NCI-H1417 (cell line): ENCODE measurements around the gene PXK.
"Not testable (repeated sequence)": the region's sequence is repeated elsewhere in the genome, so short reads cannot be mapped to it uniquely, and the experiment has no call there.

Experiments
- DNase-seq, 3 experiments: peaks; one replicate each; lab custom pipeline; 2025; lab: John Stamatoyannopoulos, UW

Gene PXK

DNA sequence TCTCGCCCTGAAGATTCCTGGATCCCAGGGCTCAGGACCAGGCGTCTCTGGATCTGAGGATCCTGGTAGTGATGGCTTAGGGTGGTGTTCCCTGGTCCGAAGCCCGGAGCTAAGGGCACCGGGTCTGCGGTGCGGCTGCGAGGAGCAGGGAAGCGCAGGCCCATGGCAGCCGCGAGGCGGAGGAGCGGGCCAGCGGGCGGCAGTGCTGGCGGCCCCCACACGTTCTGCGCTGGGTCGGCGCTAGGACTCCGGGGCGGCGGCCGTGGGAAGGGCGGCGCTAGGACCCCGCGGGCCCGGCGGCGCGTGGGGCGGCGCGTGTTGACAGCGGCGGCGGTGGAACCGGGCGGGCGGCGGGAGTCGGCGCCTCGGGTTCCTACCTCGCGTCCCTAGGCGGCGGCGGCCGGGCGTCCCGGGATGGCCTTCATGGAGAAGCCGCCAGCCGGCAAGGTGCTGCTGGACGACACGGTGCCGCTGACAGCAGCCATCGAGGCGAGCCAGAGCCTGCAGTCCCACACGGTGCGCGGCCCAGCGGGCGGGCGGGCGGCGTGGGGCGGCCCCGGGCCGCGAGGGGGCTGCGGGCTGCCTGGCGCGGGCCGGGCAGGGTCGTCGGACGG, at the start of gene PXK:
TSS of gene PXK (plus strand) at position 318 of the 614 bp plus-strand sequence. CDS start at position 415, 97 bp downstream.
- peak; percentile 62 to 71 (median 70) for DNase-seq

- no peak for DNase-seq
Measured at GRCh38 chr3:58285334-58285733, 47.4 kb upstream of the PXK start.

DNA sequence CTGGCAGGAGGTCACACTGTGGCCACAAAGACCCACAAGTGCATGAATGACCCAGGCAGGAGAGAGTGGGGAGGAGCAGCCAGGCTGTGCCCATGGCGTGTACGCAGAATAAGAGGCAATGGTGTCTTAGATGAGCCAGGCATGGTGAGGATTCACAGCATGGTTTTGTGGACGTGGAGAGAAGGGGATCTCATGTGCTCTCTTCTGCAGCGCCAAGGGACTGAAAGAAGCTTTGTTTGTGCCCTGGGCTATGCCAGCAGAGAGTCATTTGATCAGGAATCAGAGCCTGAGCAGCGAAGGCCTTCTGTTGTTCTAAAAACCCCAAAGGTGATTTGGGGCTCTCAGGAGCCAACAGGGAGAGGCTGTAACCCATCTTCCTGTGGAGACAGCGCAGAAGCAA, 45.3 kb upstream of the PXK start:
- no peak for DNase-seq

- no peak for DNase-seq
Measured at GRCh38 chr3:58288011-58288728, 44.5 kb upstream of the PXK start.

- DNase-seq: not testable (repeated sequence)
Measured at GRCh38 chr3:58288964-58289613, 43.6 kb upstream of the PXK start.

- not testable (repeated sequence) for DNase-seq
Measured at GRCh38 chr3:58290446-58290845, 42.2 kb upstream of the PXK start.

GRCh38 chr3:58291671-58292338, 40.9 kb upstream of the PXK start:
- no peak for DNase-seq

DNA sequence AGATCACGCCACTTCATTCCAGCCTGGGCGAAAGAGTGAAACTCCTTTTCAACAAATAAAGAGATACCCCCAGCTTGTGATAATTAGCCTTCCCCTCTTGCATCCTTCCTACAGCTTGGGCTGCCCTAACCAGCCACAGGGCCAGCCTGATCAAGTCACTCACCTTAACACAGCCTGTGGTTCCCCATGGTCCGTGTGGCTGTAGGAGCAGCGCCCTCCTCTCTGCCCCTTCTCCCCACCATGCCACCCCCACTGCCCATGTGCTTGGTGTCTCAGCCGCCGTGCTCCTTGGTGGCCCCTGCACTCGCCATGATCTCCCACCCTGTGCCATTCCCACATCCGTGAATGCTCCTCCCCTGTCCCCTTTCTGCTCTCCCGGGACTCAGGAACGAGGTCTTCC, 39.8 kb upstream of the PXK start:
- no peak for DNase-seq

DNA sequence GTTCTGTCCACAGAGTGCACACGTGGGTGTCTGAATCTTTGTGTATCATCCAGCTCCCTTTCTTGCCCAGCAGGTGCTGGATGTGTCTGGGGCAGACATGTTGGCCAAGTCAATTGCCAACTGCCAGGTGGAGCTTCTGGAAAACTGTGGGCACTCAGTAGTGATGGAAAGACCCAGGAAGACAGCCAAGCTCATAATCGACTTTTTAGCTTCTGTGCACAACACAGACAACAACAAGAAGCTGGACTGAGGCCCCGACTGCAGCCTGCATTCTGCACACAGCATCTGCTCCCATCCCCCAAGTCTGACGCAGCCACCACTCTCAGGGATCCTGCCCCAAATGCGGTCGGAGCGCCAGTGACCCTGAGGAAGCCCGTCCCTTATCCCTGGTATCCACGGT, 39.2 kb upstream of the PXK start:
- DNase-seq: no peak

GRCh38 chr3:58296269-58296668, 36.4 kb upstream of the PXK start:
- DNase-seq: no peak

DNA sequence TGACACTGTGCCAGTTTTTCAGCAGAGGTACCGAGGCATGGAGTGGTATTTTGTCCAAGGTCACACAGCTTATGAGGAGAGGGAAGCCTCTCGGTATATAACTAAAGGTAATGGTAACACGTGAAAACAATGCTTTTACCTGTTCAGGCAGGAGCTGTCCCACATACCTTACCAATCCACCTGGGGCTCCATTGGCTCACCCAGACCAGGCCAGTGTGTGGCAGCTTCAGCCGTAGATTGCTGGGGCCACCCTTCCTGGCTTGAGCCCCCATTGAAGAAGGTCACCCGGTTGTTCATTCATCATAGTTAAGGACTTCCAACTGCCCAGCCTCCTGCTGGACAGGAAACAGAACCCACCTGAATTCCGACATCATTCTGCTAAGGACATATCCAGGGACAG, 35.8 kb upstream of the PXK start:
- no peak for DNase-seq

- DNase-seq: no peak
Measured at GRCh38 chr3:58298190-58298589, 34.5 kb upstream of the PXK start.

GRCh38 chr3:58299075-58299474, 33.6 kb upstream of the PXK start:
- no peak for DNase-seq

DNA sequence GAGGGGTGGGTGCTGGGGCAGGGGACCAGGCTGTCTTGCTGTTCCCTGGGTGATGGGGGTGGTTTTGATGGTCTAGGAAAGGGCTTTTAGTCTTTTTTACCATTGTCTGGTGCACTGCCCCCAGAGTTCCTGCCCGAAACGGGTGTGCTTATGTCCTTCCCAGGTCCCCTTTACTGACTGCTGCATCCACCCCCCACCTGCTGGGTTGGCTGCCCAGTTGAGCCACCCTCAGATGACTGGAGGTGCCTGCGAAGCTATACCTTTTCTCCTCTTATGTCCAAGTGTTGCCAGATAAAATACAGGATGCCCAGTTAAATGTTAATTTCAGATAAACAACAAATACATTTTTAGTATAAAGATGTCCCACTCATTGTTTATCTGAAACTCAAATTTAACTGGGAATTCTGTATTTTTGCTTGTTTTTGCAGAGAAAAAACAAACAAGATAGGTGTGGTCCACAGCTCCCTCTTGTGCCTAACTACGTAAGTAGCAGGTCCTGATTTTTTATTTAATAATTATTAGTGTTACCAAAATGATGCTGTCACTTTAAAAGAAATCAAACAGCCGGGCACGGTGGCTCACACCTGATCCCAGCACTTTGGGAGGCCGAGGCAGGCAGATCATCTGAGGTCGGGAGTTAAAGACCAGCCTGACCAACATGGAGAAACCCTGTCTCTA, 32.7 kb upstream of the PXK start:
- DNase-seq: peak in 1 of 3 experiments; percentile 37

GRCh38 chr3:58305882-58306711, 26.6 kb upstream of the PXK start, which contains the start of the genes HTD2 and RPP14:
Gene HTD2, plus strand, starts transcription at chr3:58306520. Its CDS starts 11,094 bp downstream, at chr3:58317614.
Gene RPP14, plus strand, starts transcription at chr3:58306245. Its CDS starts 4,085 bp downstream, at chr3:58310330.
- DNase-seq: peak; percentile 92 to 95 (median 94)

DNA sequence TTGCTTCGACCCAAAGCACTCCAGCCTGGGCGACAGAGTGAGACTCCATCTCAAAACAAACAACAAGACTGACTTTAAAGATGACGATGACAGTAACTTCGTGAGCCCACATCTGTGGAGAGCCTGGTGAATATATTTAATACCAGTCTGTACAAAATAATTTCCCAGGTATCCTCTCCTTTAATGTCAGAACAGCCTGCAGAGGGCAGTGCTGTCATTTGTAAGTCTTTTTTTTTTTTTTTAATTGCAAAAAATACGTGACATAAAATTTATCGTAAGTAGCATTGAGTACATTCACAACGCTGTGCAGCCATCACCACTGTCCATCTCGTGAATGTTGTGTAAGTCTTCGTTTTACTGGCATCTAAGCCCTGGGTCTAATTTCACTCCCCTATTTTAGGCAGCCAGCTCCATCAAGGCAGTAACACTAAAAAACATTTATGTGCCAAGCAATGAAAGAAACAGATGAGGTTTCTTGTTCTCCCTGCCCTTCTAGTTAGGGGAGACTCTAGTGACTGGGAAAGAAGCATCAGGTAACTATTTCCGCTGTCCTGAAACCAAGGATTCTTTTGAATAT, 25.0 kb upstream of the PXK start:
- peak in 2 of 3 experiments; percentile 1 to 8 for DNase-seq

GRCh38 chr3:58308728-58309127, 24.0 kb upstream of the PXK start:
- no peak for DNase-seq

DNA sequence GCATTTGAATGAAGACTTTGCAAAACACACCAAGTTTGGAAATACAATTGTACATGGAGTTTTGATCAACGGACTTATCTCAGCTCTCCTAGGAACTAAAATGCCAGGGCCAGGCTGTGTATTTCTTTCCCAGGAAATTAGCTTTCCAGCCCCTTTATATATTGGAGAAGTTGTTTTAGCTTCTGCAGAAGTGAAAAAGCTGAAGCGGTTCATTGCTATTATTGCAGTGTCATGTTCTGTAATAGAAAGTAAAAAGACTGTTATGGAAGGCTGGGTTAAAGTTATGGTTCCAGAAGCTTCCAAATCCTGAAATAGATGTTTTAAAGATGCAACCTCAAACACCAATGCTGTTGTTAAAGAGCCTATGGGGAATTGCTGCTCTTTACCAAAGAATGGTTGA, 14.9 kb upstream of the PXK start:
- DNase-seq: no peak

DNA sequence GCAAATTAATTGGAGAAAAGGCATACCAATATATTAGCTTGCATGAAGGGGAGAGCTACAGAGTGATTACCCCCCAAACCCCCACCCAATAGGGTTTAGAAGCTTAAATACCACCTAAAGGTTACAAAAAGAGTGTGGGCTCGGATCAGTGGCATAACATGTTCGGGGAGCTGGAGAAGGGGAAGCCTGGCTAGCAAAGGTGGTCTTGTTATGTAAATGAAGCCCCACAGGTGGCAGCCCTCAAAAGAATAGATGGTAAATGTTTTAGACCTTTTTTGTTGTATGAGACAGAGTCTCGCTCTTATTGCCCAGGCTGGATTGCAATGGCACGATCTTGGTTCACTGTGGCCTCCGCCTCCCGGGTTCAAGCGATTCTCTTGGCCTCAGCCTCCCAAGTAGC, 10.9 kb upstream of the PXK start:
- no peak for DNase-seq

DNA sequence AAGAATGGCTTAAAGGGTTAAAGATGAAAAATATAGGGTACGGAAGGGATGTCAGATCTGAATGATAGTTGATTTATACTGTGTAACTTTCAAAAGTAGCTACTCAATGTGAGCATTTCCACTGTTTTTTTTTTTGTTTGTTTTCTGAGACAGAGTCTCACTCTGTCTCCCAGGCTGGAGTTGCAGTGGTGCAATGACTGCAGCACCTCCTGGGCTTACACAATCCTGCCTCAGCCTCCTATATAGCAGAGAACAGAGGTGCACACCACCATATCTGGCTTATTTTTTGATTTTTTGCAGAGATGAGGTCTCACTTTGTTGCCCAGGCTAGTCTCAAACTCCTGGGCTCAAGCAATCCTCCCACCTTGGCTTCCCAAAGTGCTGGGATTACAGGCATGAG, 9.9 kb upstream of the PXK start:
- DNase-seq: no peak
